Caco-2 (cell line): ENCODE results near the gene HOXB7. TPM values are rescaled to one million over a fixed set of nuclear protein-coding genes. Genes with fewer than 3 reads are reported as not detected.

Experiments used
- BruUV-seq: library from RNA; stranded (reverse); fragments of 400-500 nt; replicated peaks from 2 replicates; lab custom pipeline; 2021; lab: Mats Ljungman, UMichigan
- CTCF ChIA-PET: fragments of 300-600 bp; sonication (Branson Sonifier 250); formaldehyde crosslinking; loops from one replicate; lab custom pipeline; 2022; ENCODE audit warnings: antibody characterized with exemption; lab: Charles Lee
- POLR2A ChIA-PET: fragments of 300-600 bp; sonication (Branson Sonifier 250); formaldehyde crosslinking; loops from one replicate; lab custom pipeline; 2022; ENCODE audit warnings: antibody characterized with exemption; lab: Charles Lee
- DNase-seq, 2 experiments: peaks; one replicate each; pipeline versions ENCODE4 v3.0.0 to v3.0.0-alpha.2; 2020 to 2022
- H3K27me3 ChIP-seq: replicated peaks from 2 replicates; pipeline ENCODE4 v1.6.0; 2011; ENCODE audit warnings: low read length; ENCODE audit not compliant: control insufficient read depth, insufficient read depth
- H3K36me3 ChIP-seq: 2 replicates; pipeline ENCODE4 v1.5.1; 2011; ENCODE audit warnings: low read length; ENCODE audit not compliant: control insufficient read depth, insufficient read depth
- H3K4me1 ChIP-seq: fragments of 250-450 bp; sonication (Bioruptor Pico); 2 replicates; pipeline ENCODE4 v1.5.1; 2020; ENCODE audit warnings: mild to moderate bottlenecking
- H3K4me3 ChIP-seq: 2 replicates; pipeline ENCODE4 v1.5.1; 2011; ENCODE audit warnings: low read depth, mild to moderate bottlenecking, control low read depth, low read length
- H3K9me3 ChIP-seq: fragments of 250-450 bp; sonication (Bioruptor Pico); 2 replicates; pipeline ENCODE4 v1.5.1; 2020; ENCODE audit warnings: mild to moderate bottlenecking, moderate library complexity
- H3K27ac Mint-ChIP-seq: one replicate; pipeline ENCODE4 v1.8.0; 2022; ENCODE audit warnings: mixed read lengths; ENCODE audit not compliant: unreplicated experiment
- H3K27me3 Mint-ChIP-seq: one replicate; pipeline ENCODE4 v1.8.0; 2022; ENCODE audit warnings: mixed read lengths; ENCODE audit not compliant: insufficient read depth, unreplicated experiment
- H3K36me3 Mint-ChIP-seq: one replicate; pipeline ENCODE4 v1.8.0; 2022; ENCODE audit warnings: mild to moderate bottlenecking, mixed read lengths; ENCODE audit not compliant: insufficient read depth, unreplicated experiment
- H3K4me1 Mint-ChIP-seq: one replicate; pipeline ENCODE4 v1.8.0; 2022; ENCODE audit warnings: low read depth, mixed read lengths; ENCODE audit not compliant: unreplicated experiment
- H3K4me3 Mint-ChIP-seq: one replicate; pipeline ENCODE4 v1.8.0; 2022; ENCODE audit warnings: mild to moderate bottlenecking, moderate library complexity, mixed read lengths; ENCODE audit not compliant: unreplicated experiment
- H3K9me3 Mint-ChIP-seq: one replicate; pipeline ENCODE4 v1.8.0; 2022; ENCODE audit warnings: mixed read lengths; ENCODE audit not compliant: unreplicated experiment
- CTCF ChIP-seq, 2 experiments: fragments of 200-600 bp in 1 of 2; IDR thresholded peaks; 1 replicate in 1 of 2; 2 replicates in 1 of 2; pipeline versions ENCODE4 v1.5.1 to v1.8.0; 2011 to 2022; ENCODE audit warnings: antibody characterized with exemption in 1 of 2, control low read depth in 1 of 2, inconsistent platforms in 1 of 2, low read depth in 1 of 2, low read length in 1 of 2, mild to moderate bottlenecking in 1 of 2, moderate library complexity in 1 of 2; ENCODE audit not compliant: insufficient read depth in 1 of 2, severe bottlenecking in 1 of 2, unreplicated experiment in 1 of 2
- intact Hi-C: fragments of 100-400 bp; cut with micrococcal nuclease; formaldehyde crosslinking; loops from one replicate; pipeline ENCODE4 v1.10.0; 2022; ENCODE audit not compliant: unreplicated experiment
- total RNA-seq: library from RNA; stranded (reverse); gene quantifications from 2 replicates; pipeline ENCODE4 v1.2.3, GENCODE V29; 2022

HOXB7 gene
- total RNA-seq, 1 experiment from 2014 or later: 28.2 TPM

DNA sequence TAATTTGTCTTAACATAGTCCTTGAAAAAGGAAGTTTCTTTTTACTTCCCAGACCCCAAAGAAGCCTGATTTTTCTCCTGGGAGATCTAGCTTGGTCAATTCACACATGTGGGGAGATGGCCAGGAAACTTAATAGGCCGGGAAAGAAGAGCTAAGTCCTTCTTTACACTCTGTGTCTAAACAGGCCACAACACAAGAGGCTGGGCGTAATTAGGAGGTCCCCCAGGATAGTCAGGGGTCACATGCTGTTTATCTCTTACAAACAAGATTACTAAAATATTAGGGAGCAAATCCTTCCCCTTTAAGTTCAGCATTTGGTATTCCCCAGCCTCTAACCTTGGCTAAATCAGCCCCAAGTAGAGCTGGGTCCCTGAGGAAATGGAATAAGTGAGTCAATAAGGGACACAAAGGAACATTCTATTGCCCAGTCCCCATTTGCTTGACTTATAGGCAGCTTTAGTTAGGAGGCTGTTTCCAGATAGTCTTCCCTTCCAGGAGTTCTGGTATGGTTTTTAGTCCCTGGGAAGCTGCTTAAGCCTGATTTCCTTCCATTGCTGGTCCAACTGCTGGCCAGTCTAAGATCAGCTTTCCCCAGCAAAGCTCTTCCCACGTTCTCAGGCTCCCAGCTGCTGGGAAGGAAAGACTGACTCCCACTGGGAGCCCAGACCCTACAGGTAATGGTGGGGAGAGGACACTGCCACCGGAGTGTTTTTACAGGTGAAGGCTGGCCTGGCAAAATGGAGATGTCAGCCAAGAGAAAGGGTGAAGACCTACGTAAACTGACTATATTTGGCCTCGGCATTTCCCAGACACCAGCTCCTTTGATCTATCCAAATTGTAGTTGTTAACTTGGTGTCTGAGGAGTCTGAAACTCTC, 29.4 kb upstream of the HOXB7 start:
- no peaks in the 10 kb centered on the region for H3K27me3 ChIP-seq
- H3K27ac Mint-ChIP-seq: no peak overlapping the region

GRCh38 chr17:48639136-48639535, 28.3 kb upstream of the HOXB7 start:
- CTCF ChIA-PET: interaction anchor here (1.0 kb wide), 1 partner anchor 10 kb away, joined by 3 read pairs; no protein-coding TSS in a partner anchor
- no peaks in the 10 kb centered on the region for H3K4me1 ChIP-seq
- H3K36me3 Mint-ChIP-seq: no peaks in the 10 kb centered on the region
- H3K4me3 ChIP-seq: no peak overlapping the region
- H3K27ac Mint-ChIP-seq: no peak overlapping the region
- no peak for DNase-seq
- POLR2A ChIA-PET: no interaction called here
- H3K9me3 Mint-ChIP-seq: no peaks in the 10 kb centered on the region
- H3K4me1 Mint-ChIP-seq: no peaks in the 10 kb centered on the region
- H3K27me3 ChIP-seq: no peaks in the 10 kb centered on the region
- no peak overlapping the region for H3K4me3 Mint-ChIP-seq
- TF ChIP-seq CTCF (IDR thresholded peaks at IDR 0.05; ENCODE audit: insufficient read depth in 1 of 2, low read depth in 1 of 2, low read length in 1 of 2, severe bottlenecking in 1 of 2, unreplicated experiment in 1 of 2): no peak
- no peaks in the 10 kb centered on the region for H3K36me3 ChIP-seq
- no TSS peak for BruUV-seq
- H3K27me3 Mint-ChIP-seq: peaks cover 8% of the 10 kb centered on the region
- no peaks in the 10 kb centered on the region for H3K9me3 ChIP-seq
- intact Hi-C loops: no loop called here

More for the DNA sequence above, 29.4 kb upstream of the HOXB7 start:
- H3K27me3 Mint-ChIP-seq: peaks cover 10% of the 10 kb centered on the region
- intact Hi-C loops: no loop called here
- no peak overlapping the region for H3K4me3 Mint-ChIP-seq
- no TSS peak for BruUV-seq
- no peak for TF ChIP-seq CTCF (IDR thresholded peaks at IDR 0.05; ENCODE audit: insufficient read depth in 1 of 2, low read depth in 1 of 2, low read length in 1 of 2, severe bottlenecking in 1 of 2, unreplicated experiment in 1 of 2)
- Histone ChIP-seq H3K4me3 (no peak overlapping the region), H3K36me3 (no peaks in the 10 kb centered on the region), H3K9me3 (no peaks in the 10 kb centered on the region), H3K4me1 (no peaks in the 10 kb centered on the region)
- DNase-seq: no peak
- ChIA-PET POLR2A (interaction anchor here (0.5 kb wide), 1 partner anchor 592 kb away, joined by 4 read pairs; the partner anchor contains the start of gene NFE2L1), CTCF (no interaction called here)
- no peaks in the 10 kb centered on the region for H3K9me3 Mint-ChIP-seq
- H3K36me3 Mint-ChIP-seq: no peaks in the 10 kb centered on the region
- H3K4me1 Mint-ChIP-seq: no peaks in the 10 kb centered on the region

- intact Hi-C loops: no loop called here
- Histone ChIP-seq H3K36me3 (no peaks in the 10 kb centered on the region), H3K4me1 (no peaks in the 10 kb centered on the region), H3K4me3 (no peak overlapping the region), H3K9me3 (no peaks in the 10 kb centered on the region), H3K27me3 (no peaks in the 10 kb centered on the region)
- Mint-ChIP-seq H3K27me3 (peaks cover 8% of the 10 kb centered on the region), H3K36me3 (no peaks in the 10 kb centered on the region), H3K9me3 (no peaks in the 10 kb centered on the region), H3K4me1 (no peaks in the 10 kb centered on the region), H3K27ac (no peak overlapping the region), H3K4me3 (no peak overlapping the region)
- no peak for DNase-seq
- ChIA-PET POLR2A (no interaction called here), CTCF (interaction anchor here (1.8 kb wide), 1 partner anchor 241 kb away, joined by 7 read pairs; no protein-coding TSS in a partner anchor)
- BruUV-seq: no TSS peak
- TF ChIP-seq CTCF (IDR thresholded peaks at IDR 0.05; ENCODE audit: insufficient read depth in 1 of 2, low read depth in 1 of 2, low read length in 1 of 2, severe bottlenecking in 1 of 2, unreplicated experiment in 1 of 2): no peak
These were observed 26.8 kb upstream of the HOXB7 start for GRCh38 chr17:48637323-48638260.
